D341Med (cell line): ENCODE results near the gene ZFPM1.
"Not testable (repeated sequence)": the region's sequence is repeated elsewhere in the genome, so short reads cannot be mapped to it uniquely, and the experiment has no call there.

Source experiments
- DNase-seq: peaks from one replicate; pipeline ENCODE4 v3.0.0; 2012; ENCODE audit warnings: low spot score

ZFPM1 gene

DNA sequence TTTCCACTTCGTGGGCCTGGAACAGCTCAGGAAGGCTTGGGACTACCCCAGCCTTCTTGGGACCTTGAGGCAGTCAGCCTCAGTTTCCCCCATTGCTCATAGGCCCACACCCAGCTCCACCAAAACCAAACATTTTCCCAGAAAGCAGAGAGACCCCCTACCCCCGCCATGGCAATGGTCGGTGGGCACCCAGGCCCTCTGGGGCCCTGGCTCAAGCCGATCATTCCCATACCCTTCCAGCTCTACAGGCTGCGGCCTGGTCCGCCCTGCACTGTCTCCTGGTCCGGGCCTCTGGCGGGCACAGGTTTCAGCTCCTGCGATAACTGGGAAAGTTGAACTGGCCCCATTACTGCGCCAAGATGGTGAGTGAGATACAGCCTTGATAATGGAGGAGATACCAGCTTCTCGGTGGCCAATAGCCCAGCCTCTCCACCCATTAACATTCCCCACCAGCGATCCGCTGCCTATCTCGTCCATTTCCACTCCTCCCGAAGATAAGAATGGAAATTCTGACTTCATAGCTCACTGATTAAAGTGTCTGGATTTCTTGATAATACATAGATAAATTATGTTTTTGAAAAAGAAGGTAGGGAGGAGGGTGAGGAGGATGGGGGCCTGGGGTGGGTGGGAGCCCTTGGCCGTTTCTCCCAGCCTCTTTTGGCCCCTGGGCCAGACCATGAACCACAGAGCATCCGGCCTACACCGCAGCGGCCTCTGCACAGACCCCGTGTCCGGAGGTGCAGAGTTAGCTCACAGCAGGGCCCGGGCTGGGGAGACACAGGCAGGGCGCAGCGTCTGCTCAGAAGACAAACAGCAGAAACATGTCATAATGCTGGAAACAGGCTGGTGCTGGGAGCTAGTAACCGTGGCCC is 11.6 kb downstream of the ZFPM1 start:
- DNase-seq, result no peak

DNA sequence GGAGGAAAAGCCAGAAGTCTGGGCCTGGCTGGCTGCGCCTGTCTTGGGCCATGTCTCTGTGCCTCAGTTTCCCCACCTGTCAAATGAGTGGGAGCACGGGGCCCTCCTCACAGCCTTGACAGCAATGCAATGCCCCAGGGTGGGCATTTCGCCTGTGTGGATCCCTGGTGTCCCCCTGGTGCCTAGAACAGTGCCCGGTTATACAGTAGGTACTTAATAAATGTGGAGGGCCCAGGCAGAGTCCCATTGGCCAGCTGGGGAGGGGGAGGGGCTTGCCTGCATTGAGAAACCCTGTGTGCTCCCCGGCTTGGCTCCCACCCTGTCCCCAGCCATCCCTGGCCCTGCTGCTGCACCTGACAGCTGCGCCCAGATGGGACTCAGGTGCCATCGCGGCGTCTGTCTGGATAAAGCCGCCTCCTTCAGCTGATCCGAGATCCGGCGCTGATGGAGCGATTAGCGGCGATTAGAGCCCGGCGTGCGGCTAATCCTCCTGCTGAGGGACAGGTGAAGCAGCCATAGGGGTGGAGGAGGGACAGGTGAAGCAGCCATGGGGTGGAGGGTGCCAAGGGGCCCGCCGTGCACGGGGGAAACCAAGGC is 12.4 kb downstream of the ZFPM1 start:
- DNase-seq, result peak; percentile 88

DNA sequence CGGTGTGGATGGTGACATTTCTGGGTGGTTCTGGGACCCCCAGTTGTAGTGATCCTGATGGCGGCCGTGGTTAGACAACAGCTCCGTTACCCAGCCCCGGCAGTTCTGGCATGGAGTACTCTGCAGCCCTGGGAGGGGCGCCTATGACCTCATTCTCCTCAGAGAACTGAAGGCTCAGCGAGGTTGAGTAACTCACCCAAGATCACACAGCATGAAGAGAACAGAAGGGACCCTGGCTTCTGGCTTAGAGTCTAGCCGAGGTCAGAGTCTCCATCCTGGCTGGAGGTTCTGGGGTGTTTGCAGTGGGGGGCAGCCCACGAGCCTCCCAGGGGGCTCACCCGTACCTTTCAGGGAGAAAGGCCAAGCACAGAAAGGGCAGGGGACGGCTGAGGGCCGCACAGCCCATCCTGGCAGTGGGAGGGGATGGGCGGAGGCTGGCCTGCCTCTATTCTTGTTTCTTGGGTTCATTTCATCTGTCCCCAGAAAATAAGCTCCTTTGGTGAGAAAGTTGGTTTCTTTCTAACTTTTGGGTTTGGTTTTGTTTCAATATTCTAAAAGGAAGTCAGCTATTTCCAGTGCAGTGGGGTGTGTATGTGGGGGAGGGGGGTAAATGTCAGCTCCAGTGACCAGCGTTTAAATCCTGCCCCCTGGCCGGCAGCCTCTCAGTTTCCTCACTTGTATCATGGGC is 13.2 kb downstream of the ZFPM1 start:
- no peak for DNase-seq

DNA sequence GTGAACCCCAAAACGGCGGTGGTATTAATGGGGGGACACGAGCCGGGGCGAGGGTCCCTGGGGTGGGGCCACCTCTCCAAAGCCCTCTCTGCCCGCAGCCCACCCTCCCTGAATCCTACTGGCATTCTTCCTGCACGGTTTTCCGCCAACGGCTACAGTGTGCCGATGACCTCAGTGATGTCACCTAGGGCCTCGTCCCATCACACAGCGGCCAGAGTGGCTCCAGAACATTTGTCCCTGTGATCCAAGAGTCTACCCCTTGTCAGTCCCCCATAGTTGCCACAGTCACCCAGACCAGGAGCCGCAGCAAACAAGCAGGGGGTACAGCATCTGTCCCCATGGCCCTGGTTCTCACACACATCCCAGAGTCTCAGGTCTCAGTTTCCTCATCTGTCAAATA is 13.9 kb downstream of the ZFPM1 start:
- DNase-seq, result no peak

DNA sequence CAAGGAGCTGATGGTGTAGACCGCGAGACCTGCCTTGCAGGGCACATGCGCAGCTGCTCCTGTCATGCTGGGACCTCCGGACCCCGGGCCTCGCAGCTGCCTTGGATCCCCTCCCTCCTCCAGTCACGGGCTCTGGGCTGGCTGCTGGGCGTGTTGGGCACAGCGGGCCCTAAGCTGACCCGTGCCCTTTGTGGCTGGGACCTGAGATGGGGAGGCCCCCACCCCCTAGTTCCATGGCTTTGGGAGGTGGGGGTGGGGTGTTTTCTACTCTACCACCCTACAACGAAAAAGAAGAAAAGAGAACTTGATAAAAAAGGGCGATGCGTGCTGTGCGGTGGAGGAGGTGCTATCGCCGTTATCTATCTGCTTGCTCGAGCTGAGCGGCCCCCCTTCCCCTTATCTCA is 14.5 kb downstream of the ZFPM1 start:
- no peak for DNase-seq

DNA sequence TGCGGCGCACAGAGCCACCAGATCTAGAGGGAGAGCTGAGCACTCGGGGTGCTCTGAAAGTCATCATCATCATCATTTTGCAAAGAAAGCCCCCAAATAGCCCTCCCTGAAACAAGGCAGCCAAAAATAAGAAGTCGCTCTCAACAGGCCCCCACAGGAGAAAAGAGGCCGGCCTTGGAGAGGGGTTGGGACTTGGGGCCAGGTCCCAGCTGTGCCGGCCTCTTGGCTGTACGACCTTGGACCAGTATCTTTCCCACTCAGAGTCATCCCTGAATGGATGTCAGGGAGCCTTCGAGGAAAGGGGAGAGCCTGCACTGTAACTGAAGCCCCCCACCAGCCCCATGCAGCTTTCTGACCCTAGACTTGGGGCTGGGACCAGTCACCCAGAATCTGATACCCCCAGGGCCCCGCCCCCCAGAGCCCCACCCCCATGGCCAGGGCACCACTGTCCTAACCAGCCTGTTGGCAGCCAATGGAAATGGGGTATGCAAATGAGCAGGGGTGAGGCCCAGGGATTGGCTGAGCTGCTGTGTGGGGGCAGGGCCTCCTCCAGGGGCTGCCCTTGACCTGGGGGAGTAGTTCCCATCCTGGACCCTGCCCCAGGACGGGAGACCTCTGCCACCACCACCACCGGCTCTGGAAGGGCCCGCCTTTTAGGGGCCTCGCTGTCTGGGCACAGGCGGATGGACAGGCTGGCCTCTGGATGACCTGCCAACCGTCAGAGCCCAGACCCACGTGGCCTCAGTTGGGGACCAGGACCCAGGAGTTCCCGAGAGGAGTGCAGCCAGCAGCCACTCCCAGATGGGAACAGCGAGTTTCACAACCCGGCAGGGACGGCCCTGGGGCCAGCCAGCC is 15.4 kb downstream of the ZFPM1 start:
- DNase-seq, result peak; percentile 82

DNA sequence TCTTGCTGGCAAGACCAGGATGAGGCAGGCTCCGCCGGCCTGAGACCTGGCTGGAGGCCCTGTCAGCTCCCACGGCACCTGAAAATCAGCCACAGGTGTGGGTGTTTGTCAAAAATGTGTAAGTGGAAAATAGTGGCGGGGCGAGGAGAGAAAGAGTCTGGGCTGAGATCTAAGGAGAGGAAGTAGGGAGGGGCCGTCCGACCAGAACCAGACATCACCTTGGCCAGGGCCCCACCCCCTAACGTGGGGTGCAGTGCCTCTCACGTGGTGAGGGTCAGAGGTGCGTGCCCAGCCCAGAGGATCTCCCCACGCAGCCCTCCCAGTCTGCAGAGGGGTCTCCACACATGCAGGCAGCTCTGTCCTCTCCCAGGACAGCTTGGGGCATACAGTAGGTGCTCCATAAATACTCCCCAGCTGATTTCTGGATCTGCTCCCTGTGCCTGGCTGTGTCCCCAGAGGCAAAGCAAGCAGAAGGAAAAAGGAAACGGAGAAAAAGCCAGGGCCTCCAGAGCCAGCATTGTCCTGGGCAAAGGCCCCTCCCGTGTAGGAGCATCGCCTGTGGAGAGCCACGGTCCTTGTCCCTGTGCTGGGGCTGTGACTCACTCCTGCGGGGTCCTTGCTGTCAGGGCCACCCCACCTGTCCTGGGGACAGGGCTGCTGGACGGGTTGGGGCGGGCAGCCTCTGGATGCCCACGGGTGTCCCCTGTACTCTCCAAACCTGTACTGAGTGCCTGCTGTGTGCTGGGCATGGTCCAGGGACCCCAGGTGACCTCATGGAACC is 16.7 kb downstream of the ZFPM1 start:
- no peak for DNase-seq

DNA sequence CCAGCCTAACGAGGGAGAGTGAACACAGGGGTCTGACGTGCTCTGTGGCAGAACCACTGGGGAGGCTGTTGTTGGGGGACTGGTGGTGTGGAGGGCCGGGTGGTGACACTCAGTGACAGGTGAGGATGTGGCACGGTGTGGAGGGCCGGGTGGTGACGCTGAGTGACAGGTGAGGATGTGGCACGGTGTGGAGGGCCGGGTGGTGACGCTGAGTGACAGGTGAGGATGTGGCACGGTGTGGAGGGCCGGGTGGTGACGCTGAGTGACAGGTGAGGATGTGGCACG is 17.3 kb downstream of the ZFPM1 start:
- DNase-seq, result not testable (repeated sequence)

DNA sequence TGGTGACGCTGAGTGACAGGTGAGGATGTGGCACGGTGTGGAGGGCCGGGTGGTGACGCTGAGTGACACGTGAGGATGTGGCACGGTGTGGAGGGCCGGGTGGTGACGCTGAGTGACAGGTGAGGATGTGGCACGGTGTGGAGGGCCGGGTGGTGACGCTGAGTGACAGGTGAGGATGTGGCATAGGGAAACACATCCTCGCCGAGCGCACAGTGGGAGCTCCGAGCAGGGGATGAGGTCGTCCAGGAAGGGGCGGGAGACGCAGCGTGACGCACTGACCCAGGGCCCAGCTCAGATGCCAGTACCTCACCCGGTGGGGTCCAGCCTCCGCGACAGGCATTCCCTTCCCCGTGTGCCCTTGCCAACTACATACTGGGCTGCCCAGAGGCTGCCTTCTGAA is 17.6 kb downstream of the ZFPM1 start:
- not testable (repeated sequence) for DNase-seq

DNA sequence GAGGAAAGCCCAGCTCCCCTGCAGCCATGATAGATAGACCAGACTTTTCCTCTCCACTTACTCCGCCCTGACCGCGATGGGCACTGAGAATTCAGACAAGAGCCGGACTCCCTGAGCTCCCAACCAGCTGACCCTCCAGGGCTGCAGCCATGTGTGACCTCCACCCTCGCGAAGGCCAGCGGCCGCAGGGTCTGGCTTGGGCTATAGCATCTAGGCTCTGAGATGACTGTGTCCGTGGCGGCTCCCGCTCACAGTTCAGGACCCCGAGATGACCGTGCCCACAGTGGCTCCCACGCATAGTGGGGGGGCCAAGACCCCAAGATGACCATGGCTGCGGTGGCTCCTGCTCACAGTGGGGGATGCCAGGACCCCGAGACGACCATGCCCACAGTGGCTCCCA is 18.0 kb downstream of the ZFPM1 start:
- DNase-seq, result no peak

DNA sequence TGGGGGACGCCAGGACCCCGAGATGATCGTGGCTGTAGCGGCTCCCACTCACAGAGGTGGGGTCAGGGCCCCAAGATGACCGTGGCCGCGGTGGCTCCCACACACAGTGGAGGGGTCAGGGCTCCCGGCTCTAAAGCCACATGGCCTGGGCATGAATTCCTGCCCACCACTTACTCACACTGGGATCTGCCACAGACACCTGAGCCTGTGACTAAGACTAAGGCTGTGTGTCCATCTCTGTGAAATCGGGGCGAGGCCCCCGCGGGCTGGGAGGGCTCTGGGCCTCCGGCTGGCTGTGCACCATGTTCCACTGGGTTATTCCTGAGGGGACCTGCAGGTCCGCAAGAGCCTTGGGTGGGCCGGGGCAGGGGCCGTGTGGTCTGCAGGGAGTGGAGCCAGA is 18.5 kb downstream of the ZFPM1 start:
- no peak for DNase-seq

DNA sequence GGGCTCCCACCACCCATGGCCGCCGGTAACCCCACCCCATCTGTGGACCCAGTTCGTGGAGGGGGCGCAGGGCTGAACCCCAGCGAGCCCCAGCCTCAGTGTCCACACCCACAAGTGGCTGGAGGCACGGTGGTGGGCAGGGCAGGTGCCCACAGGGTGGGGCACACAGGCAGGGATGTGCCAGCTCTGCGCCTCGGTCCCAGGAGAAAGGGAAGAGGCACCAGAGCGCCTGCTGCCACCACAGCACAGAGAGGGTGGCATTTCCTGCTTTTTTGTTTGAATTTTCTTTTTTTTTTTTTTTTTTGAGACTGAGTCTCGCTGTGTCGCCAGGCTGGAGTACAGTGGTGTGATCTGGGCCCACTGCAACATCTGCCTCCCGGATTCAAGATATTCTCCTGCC is 19.0 kb downstream of the ZFPM1 start:
- DNase-seq, result no peak

DNA sequence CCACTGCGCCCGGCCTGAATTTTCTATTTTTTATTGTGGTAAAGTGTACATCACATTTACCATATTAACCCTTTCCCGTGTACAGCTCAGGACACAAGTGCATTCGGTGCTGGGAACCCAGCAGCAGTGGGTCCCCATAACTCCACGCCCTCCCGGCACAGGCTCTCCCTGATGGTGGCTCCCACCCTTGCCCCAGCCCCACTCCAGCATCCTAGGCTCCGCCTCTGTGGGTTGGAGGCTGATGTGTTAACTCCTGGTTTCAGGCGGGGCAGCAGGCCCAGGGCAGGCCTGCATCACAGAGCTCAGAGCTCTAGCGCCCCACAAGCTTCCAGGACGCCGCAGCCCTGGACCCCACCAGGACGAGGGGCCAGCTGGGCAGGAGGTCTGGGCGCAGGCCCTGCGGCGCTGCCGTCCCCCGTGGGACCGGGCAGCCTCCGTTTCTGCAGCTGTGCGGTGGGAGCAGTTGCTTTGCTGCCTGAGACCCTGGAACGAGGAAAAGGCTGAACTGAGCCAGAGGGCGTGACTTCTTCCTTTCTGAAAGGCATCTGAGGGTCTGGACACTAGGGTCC is 19.6 kb downstream of the ZFPM1 start:
- no peak for DNase-seq

DNA sequence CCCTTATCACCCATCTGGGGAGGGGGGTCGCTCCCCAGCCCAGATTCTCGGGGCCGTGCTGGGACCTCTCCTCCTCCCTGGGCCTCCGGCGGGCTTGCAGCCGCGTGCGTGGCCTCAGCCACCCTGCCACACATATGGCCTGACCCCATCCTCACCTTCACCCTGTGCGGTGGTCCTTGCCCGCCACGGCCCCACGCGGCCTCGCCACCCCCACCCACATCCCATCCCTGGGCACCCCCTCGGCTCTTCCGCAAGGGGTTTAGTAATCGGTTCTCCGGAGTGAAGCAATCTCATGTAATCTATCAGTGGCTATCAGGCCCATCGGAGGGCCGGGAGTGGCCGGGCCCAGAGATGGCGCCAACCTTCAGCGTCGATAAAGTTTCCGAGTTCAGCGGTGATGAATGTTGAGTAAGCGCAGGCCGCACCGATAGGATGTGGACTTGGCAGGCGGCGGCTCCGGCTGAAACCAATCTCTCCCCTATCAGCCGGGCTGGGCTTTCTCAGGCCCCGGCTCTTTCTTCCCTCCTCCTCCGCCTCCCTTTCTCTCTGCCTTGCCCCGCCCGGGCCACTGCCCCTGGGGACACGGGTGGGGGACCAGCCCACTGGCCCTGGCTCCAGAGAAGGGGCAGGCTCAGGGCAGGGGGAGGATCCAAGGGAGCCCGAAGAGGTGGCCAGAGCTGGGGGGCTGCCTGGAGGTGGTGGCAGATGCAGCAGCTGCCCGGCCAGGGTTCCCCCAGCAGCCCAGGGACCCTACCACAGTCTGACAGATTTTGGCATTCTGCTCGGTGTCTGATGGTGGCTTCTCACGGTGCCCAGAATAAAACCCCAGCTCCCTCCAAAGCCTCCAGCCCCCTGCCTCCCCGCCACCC is 20.8 kb downstream of the ZFPM1 start:
- no peak for DNase-seq

DNA sequence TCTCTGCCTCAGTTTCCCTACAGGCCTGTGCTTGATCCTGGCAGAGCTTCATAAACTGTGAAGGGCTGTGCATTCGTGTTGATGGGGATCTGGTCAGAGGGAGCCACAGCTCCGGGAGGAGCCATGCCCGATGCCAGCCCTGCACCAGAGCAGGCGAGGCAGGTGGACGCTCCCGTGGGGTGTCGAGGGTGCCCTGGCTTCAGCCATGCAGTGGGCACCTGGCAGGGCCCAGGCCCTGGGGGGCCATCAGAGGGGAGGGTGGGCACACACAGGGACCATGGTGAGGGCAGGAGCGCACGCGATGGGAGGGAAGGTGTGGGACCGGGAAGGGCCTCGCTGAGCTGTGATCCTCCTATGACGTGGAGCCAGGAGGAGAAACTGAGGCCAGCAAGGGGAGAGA is 22.0 kb downstream of the ZFPM1 start:
- DNase-seq, result no peak

DNA sequence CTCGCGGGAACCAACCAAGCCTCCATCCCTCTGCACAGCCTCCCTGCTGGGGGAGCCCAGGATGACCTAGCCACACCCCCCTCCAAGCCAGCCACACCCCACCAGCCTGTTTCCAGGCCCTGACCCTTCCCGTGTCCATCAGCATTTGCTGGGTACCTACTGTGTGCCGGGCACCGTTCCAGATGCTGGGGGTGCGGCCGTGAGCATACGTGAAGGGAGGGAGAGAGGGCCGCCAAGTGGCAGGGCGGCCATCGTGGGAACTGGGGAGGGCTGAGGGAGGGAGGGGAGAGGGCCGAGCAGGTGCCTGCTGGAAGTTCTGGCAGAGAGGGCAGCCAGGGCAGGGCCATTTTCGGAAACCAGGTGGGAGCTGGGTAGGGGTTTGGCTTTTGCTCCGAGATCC is 23.1 kb downstream of the ZFPM1 start:
- no peak for DNase-seq

DNA sequence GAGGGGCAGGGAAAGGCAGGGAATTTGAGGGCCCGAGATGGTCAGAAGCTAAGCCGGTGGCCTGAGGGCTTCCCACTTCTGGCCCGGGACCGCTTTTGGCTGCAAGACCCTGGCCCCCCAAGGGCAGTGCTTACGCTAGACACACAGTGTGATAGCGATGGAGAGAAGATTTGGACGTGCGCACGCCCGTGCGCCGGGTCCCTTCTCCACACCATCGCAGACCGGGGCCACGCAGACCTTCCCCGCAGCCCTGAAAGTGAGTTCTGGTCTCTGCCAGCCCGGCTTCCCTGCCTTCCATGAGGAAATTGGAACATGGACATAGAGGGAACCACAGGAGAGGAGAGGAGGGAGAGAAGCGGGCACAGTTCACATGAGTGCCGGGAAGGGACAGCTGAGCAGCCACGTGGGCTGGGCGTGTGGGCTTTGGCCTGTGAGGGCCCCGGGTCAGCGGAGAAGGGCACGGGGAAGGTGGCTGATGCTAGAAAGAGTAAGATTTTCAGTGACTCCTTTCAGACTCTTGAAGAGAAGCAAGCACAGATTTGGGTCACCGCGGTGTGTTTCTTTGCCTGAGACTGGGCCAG is 23.8 kb downstream of the ZFPM1 start:
- DNase-seq, result no peak

DNA sequence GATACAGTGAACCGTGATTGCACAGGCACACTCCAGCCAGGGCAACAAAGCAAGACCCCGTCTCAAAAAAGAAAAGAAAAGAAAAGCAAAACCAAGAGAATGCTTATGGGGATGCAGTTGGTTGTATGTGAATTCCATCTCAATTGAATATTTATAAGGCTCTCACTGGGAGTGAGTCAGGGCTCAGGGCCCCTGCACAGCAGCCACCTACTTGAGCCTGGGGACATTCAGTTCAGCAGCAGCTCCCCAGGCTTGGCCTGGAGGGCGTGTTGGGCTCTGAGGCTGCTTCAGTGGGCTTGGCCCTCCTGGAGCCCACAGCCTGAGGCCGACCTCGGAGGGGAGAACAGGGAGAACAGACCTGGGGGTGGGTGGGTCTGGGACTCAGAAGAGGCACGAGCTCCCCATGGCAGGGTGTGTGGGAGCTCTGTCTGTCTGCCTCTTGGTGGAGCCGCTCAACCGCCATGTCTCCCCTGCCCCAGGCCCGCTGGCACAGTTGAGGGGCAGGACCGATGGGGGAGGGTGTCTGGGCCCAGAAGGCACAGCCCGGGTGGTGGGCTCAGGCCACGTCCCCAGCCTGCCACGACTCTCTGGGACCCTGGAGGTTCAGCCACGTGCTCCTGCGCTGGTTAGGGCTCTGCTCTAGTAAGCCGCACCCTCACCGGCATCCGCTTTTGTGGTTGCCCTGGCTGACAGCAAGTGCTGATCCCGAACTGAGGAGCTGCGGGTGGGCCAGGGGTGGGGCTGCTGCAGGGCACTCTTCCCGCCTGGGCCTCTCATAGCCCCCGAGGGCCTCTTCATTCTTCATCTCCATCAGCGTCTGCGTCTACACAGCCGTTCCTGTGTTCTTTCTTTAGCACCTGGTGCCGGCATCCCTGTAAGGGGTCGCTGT is 24.8 kb downstream of the ZFPM1 start:
- no peak for DNase-seq
